Hepatocyte (in vitro differentiated cells): ENCODE data around the gene MINDY4.

ENCODE experiments used
- CTCF ChIP-seq: fragments of 200-600 bp; sonication (generic); IDR thresholded peaks from 2 replicates; pipeline ENCODE4 v1.5.1; 2016; ENCODE audit warnings: antibody characterized with exemption, mild to moderate bottlenecking; ENCODE audit not compliant: poor library complexity
- EZH2 ChIP-seq: fragments of 200-600 bp; sonication (generic); IDR thresholded peaks from 2 replicates; pipeline ENCODE4 v1.6.1; 2016; ENCODE audit warnings: antibody characterized with exemption, mild to moderate bottlenecking, borderline replicate concordance
- EZH2phosphoT487 ChIP-seq: fragments of 200-600 bp; sonication (generic); IDR thresholded peaks from one replicate; pipeline ENCODE4 v1.6.1; 2018; ENCODE audit warnings: antibody characterized with exemption, mild to moderate bottlenecking, low read depth, moderate library complexity; ENCODE audit not compliant: unreplicated experiment, severe bottlenecking

GRCh38 chr7:30911561-30911969 lies 140.3 kb downstream of the MINDY4 start, which contains the start of gene AQP1:
- TF ChIP-seq CTCF (no peak), EZH2 (no peak), EZH2phosphoT487 (no peak)
